GM21825 (cell line): ENCODE measurements around the gene RFX6.
A peak's percentile ranks its signal among the peaks of the same experiment; 100 is the strongest.

Experiments
- ATAC-seq: cut with Tn5 transposase; IDR thresholded peaks from one replicate; pipeline ENCODE4 v1.9.1; 2021; ENCODE audit warnings: mild to moderate bottlenecking, moderate library complexity; ENCODE audit not compliant: unreplicated experiment

Gene RFX6

GRCh38 chr6:116966675-116967576 is 89.9 kb downstream of the RFX6 start:
- ATAC-seq, result no peak

GRCh38 chr6:116969211-116969863 is 92.3 kb downstream of the RFX6 start:
- peak; percentile 67 for ATAC-seq

GRCh38 chr6:116971959-116972358 is 94.9 kb downstream of the RFX6 start:
- peak; percentile 64 for ATAC-seq

GRCh38 chr6:116973976-116974375 is 96.9 kb downstream of the RFX6 start:
- ATAC-seq, result no peak

GRCh38 chr6:116974526-116975316 is 97.7 kb downstream of the RFX6 start:
- ATAC-seq, result no peak

- no peak for ATAC-seq
Observed at GRCh38 chr6:116975600-116975999, 98.6 kb downstream of the RFX6 start.

- no peak for ATAC-seq
Observed at GRCh38 chr6:116979560-116979959, 102.5 kb downstream of the RFX6 start.
